Measurements from ENCODE around the gene TRIP13.
A peak's percentile ranks its signal among the peaks of the same experiment; 100 is the strongest.
"Not testable (repeated sequence)": the region's sequence is repeated elsewhere in the genome, so short reads cannot be mapped to it uniquely, and the experiment has no call there.

The TRIP13 gene

DNA sequence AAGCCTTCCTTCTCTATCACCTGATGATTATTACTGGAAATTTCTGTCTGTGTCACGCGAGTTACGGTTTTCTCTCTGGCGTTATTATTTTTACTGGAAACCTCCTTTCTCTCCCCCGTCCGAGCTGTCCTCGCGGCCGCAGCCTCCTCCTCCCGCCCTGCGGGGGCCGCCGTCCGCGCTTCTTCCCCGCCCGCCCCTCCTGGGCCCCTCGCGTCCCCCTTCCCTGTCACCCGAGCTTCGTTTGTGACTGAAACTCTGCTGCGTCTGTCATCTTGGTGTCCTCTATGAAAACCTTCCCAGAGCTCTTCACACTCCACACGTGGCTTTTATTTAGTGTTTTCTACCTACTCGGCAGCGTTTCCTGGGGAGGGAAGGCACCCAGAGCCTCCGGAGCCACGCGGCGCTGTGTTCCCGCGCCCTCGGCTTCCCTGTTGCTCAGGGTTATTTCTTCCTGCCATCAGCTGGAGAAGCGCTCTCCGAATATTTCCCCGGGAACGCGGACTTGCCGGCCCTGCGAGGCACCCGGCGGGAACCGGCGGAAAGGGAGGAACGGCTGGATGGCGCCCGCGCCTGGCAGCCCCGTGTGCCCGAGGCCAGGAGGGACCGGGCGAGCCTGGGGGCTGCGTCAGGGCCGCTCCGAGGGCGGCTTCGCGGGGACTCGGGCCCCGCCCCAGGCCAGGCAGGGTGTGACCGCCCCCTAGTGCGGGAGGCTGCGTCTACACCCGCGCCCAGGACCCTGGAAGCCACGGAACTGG lies 33.9 kb downstream of the TRIP13 start:
- Mint-ChIP-seq H3K27me3 (ENCODE audit: low read depth, poor library complexity) (peaks cover 54% of the 10 kb centered on the region), H3K27ac (no peak overlapping the region), H3K4me1 (peaks cover 8% of the 10 kb centered on the region), H3K36me3 (ENCODE audit: low read depth) (peaks cover under 1% of the 10 kb centered on the region), H3K4me3 (peak overlapping the region; percentile 77), H3K9me3 (no peaks in the 10 kb centered on the region)
- TF ChIP-seq, protein P1, sequence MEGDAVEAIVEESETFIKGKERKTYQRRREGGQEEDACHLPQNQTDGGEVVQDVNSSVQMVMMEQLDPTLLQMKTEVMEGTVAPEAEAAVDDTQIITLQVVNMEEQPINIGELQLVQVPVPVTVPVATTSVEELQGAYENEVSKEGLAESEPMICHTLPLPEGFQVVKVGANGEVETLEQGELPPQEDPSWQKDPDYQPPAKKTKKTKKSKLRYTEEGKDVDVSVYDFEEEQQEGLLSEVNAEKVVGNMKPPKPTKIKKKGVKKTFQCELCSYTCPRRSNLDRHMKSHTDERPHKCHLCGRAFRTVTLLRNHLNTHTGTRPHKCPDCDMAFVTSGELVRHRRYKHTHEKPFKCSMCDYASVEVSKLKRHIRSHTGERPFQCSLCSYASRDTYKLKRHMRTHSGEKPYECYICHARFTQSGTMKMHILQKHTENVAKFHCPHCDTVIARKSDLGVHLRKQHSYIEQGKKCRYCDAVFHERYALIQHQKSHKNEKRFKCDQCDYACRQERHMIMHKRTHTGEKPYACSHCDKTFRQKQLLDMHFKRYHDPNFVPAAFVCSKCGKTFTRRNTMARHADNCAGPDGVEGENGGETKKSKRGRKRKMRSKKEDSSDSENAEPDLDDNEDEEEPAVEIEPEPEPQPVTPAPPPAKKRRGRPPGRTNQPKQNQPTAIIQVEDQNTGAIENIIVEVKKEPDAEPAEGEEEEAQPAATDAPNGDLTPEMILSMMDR (IDR thresholded peaks at IDR 0.05): peak; percentile 46
- DNase-seq: peak; percentile 73

DNA sequence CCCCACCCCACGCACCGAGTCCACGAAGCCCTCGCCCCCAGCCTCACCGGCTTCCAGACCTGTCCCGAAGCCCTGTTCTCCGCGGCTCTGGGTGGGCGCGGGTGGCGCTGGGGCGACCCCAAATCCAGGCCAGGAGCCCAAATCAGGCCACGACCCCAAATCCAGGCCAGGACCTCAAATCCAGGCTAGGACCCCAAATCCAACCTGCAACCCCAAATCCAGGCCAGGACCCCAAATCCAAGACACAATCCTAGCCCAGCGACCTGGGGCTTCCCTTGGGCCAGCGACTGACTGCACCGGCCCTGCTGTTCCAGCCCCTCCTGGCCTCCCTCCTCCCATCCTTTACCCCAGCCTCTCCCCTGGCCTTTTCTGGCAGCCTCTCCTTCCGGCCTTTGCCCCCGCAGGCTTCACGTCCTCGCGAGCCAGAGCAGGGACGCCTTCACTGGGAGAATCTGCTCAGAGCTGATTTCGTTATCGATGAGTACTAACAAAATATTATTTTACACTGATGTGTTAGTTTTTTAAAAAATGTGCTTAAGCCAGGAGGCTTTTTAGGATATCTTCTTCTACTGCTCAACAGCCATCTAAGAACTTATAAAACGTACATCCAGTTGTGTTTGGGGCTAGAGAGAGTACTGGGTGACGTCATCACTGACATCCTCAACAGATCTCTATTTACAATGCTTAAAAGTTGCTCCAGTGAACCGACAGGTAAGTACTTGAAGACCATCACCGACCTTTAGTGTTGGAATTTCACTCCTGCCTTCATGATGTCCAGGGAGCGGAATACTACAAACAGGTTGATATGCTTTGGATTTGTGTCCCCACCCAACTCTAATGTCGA lies 34.7 kb downstream of the TRIP13 start:
- DNase-seq: no peak
- no peaks in the 10 kb centered on the region for H3K9me3 Mint-ChIP-seq

DNA sequence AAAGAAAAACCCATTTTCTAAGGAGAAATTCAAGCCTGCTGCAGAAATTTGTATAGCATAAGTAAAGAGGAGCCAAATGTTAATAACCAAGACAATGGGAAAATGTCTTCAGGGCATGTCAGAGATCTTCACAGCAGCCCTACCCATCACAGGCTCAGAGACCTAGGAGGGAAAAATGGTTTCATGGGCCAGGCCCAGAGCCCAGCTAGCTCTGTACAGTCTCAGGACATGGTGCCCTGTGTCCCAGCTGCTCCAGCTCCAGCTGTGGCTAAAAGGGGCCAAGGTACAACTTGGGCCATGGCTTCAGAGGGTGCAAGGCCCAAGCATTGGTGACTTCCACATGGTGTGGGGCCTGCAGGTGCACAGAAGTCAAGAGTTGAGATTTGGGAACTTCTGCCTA lies 36.5 kb downstream of the TRIP13 start:
- H3K9me3 Mint-ChIP-seq; H3K36me3 Mint-ChIP-seq (ENCODE audit: low read depth); H3K27ac Mint-ChIP-seq; DNase-seq; H3K4me3 Mint-ChIP-seq: not testable (repeated sequence)
- H3K27me3 Mint-ChIP-seq (ENCODE audit: low read depth, poor library complexity): peaks cover 45% of the 10 kb centered on the region
- H3K4me1 Mint-ChIP-seq: peaks cover 25% of the 10 kb centered on the region

More for the DNA sequence above, 34.7 kb downstream of the TRIP13 start:
- Mint-ChIP-seq H3K4me3 (peak overlapping the region; percentile 56), H3K4me1 (peaks cover 13% of the 10 kb centered on the region), H3K36me3 (ENCODE audit: low read depth) (no peaks in the 10 kb centered on the region), H3K27me3 (ENCODE audit: low read depth, poor library complexity) (peaks cover 54% of the 10 kb centered on the region), H3K27ac (no peak overlapping the region)
- TF ChIP-seq, protein P1 (IDR thresholded peaks at IDR 0.05): no peak

DNA sequence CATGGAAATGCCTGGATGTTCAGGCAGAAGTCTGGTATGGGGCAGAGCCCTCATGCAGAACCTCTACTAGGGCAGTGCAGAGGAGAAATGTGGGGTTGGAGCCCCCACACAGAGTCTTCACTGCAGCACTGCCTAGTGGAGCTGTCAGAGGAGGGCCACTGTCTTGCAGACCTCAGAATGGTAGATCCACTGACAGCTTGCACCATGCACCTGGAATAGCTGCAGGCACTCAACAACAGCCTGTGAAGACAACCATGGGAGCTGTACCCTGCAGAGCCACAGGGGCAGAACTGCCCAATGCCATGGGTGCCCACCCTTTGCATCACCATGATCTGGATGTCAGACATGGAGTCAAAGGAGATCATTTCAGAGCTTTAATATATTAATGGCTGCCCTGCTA lies 36.9 kb downstream of the TRIP13 start:
- TF ChIP-seq, protein P1 (IDR thresholded peaks at IDR 0.05): no peak
- no peak overlapping the region for H3K27ac Mint-ChIP-seq
- no peak overlapping the region for H3K4me3 Mint-ChIP-seq
- DNase-seq: no peak
- H3K9me3 Mint-ChIP-seq: peaks cover 5% of the 10 kb centered on the region
- H3K4me1 Mint-ChIP-seq: peaks cover 25% of the 10 kb centered on the region
- peaks cover 41% of the 10 kb centered on the region for H3K27me3 Mint-ChIP-seq (ENCODE audit: low read depth, poor library complexity)
- no peaks in the 10 kb centered on the region for H3K36me3 Mint-ChIP-seq (ENCODE audit: low read depth)

DNA sequence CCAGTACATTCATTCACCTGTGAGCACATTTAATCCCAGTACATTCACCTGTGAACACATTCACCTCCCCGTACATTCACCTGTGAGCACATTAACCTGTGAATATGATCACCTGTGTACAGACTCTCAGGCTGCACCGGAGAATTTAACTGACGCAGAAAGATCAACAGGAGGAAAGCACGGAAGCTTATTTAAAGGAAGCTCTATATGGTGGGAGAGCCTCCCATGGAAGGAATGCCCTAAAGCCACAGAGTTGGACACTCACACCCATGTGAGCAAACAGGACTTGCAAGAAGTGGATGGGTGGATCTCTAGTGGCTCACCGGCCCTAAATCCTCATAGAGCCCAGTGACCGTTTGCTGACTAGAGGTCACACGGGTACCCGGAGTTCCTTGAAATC lies 38.2 kb downstream of the TRIP13 start:
- H3K4me3 Mint-ChIP-seq: no peak overlapping the region
- H3K36me3 Mint-ChIP-seq (ENCODE audit: low read depth): no peaks in the 10 kb centered on the region
- DNase-seq: no peak
- peaks cover 32% of the 10 kb centered on the region for H3K27me3 Mint-ChIP-seq (ENCODE audit: low read depth, poor library complexity)
- peaks cover 11% of the 10 kb centered on the region for H3K9me3 Mint-ChIP-seq
- TF ChIP-seq, protein P1 (IDR thresholded peaks at IDR 0.05): no peak
- no peak overlapping the region for H3K27ac Mint-ChIP-seq
- H3K4me1 Mint-ChIP-seq: peaks cover 25% of the 10 kb centered on the region

DNA sequence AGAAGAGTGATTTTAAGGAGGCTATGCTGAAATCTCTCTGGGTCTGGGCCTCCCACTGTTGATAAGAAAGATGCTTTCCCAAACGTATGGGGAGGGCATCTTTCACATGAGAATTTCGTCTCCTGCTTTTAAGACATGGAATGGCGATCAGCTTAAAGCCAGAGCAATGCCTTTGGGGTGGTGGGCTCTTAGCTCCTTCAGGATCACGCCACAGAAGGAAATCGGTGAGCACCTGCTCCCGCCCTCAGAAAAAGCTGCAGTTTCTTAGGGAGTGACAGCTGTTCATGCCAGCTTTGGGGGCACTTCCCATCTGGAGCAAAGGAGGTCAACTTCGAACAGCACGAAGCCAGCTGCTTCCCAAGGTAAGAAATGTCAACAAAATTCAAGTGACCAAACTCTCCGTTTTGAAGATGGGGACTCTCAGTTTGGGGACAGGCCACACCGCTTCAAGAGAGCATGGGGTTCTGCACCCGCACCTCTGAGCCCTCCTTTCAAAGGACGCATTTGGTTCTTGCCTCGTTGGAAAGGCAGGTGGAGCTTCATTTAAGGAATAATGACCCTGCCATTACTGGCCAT lies 39.0 kb downstream of the TRIP13 start:
- Mint-ChIP-seq H3K4me1 (peaks cover 18% of the 10 kb centered on the region), H3K27me3 (ENCODE audit: low read depth, poor library complexity) (peaks cover 24% of the 10 kb centered on the region)
- TF ChIP-seq, protein P1 (IDR thresholded peaks at IDR 0.05): no peak

More for the DNA sequence above, 39.0 kb downstream of the TRIP13 start:
- Mint-ChIP-seq H3K36me3 (ENCODE audit: low read depth) (no peaks in the 10 kb centered on the region), H3K27ac (no peak overlapping the region), H3K4me3 (no peak overlapping the region), H3K9me3 (peaks cover 11% of the 10 kb centered on the region)
- DNase-seq: no peak

All from nephron progenitor cell (in vitro differentiated cells).